ENCODE measurements around the gene OXER1. TPM values are rescaled to one million over a fixed set of nuclear protein-coding genes. Genes with fewer than 3 reads are reported as not detected.

OXER1 gene
- total and polyA plus RNA-seq, 5 donors from 2014 or later = 0.09 TPM; not detected in 4

- peak overlapping the region in 2 of 3 donors; percentile 22 to 77 for H3K27ac Mint-ChIP-seq
- Histone ChIP-seq H3K4me3 (ENCODE audit: low read depth, low read length) (no peak overlapping the region), H3K27ac (ENCODE audit: insufficient read depth, low read length, poor library complexity, severe bottlenecking) (no peak overlapping the region), H3K36me3 (ENCODE audit: control insufficient read depth, insufficient read depth, low read length) (no peaks in the 10 kb centered on the region), H3K27me3 (ENCODE audit: control insufficient read depth, insufficient read depth, low read length) (no peaks in the 10 kb centered on the region), H3K9me3 (ENCODE audit: control insufficient read depth in 2 of 2, low read length in 2 of 2) (no peaks in the 10 kb centered on the region), H3K4me1 (ENCODE audit: control insufficient read depth, insufficient read depth, low read length, poor library complexity, severe bottlenecking) (no peaks in the 10 kb centered on the region)
- peaks cover 0 to 4% (median 2%) of the 10 kb centered on the region in 7 donors for H3K9me3 Mint-ChIP-seq
- no peak overlapping the region for H3K4me3 Mint-ChIP-seq
- ATAC-seq (ENCODE audit: low read depth in 2 of 2) (no peak), DNase-seq (no peak)
- H3K36me3 Mint-ChIP-seq = no peaks in the 10 kb centered on the region
- no peaks in the 10 kb centered on the region for H3K27me3 Mint-ChIP-seq
- peaks cover 0 to 19% (median 7%) of the 10 kb centered on the region in 4 donors for H3K4me1 Mint-ChIP-seq
Observed at GRCh38 chr2:42775186-42775585, 11.3 kb upstream of the OXER1 start.

DNA sequence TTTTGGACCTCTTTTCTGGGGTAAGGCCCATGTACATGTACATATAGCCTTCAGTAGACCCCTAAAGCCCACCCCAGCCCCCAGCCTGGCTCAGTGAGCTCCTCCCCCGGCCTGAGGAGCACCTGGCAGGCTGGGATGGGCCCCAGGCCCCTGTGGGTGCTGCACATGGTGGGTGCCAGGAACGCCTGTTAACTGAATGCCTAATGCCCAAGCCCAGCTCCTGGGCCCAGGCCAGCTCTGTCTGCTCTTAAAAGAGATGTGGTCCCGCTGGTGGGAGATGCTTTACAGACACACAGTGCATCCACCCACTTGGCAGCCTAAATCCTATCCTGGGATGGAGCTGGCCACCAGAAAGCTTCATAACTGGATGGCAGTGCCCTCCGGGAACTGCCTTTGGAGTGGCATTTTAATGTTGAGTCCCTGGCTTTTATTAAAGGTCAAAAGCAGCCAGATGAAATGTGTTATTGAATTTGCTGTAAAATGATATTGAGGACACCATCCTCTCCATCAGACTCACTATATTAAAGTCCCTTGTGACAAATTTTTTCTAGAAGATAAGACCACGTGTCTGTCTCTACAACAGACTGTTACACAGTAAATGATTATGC lies 7.7 kb upstream of the OXER1 start:
- ATAC-seq (ENCODE audit: low read depth in 2 of 2) = no peak
- Histone ChIP-seq H3K36me3 (ENCODE audit: control insufficient read depth, insufficient read depth, low read length) (no peaks in the 10 kb centered on the region), H3K4me3 (ENCODE audit: low read depth, low read length) (no peak overlapping the region), H3K27me3 (ENCODE audit: control insufficient read depth, insufficient read depth, low read length) (no peaks in the 10 kb centered on the region), H3K4me1 (ENCODE audit: control insufficient read depth, insufficient read depth, low read length, poor library complexity, severe bottlenecking) (no peaks in the 10 kb centered on the region), H3K27ac (ENCODE audit: insufficient read depth, low read length, poor library complexity, severe bottlenecking) (no peak overlapping the region), H3K9me3 (ENCODE audit: control insufficient read depth in 2 of 2, low read length in 2 of 2) (no peaks in the 10 kb centered on the region)
- Mint-ChIP-seq H3K36me3 (no peaks in the 10 kb centered on the region), H3K4me1 (peaks cover 0 to 12% (median 6%) of the 10 kb centered on the region in 4 donors), H3K27me3 (no peaks in the 10 kb centered on the region), H3K9me3 (peaks cover 0 to 2% (median 0%) of the 10 kb centered on the region in 7 donors), H3K4me3 (no peak overlapping the region), H3K27ac (no peak overlapping the region)
- no peak for DNase-seq

DNA sequence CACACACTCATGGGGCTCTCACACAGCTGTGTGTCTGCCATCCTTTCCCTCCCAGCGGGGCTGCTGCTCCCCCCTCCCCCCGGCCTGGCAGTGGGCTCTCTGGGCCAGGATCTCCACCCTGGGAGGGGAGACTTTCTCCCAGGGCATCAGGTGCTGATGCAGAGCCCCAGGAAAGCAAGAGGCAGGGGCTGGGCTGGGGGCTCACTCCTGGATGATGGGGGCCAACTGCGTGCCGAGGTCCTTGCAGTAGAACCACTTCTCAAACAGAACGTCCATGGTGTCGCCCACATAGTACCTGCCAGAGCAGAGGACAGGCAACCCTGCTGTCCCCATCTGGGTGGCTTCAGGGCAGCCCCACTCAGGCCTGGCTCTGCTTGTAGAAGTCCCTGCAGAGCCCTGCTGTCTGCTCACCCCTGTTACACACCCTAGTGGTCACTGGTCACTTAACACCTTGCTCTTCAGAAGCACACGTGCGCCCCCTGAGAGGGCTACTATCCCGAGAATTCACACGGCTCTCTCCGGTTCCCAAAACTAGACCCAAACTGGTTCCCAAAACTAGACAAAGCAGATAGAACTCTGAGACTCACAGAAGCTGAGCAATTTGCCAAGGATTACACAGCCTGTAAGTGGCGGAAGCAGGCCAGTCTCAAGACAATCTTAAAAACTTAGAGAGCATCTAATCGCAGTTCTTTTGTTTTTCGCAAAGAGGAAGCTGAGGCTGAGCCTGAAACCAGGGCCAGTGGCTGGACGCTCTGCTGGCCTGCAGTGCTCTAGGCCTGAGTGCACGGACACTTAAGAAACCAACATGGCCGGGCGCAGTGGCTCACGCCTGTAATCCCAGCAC lies 6.6 kb upstream of the OXER1 start:
- H3K36me3 ChIP-seq (ENCODE audit: control insufficient read depth, insufficient read depth, low read length) = no peaks in the 10 kb centered on the region
- Mint-ChIP-seq H3K4me3 (no peak overlapping the region), H3K9me3 (peaks cover 0 to 2% (median 0%) of the 10 kb centered on the region in 7 donors), H3K27me3 (no peaks in the 10 kb centered on the region), H3K36me3 (no peaks in the 10 kb centered on the region), H3K4me1 (peaks cover 0 to 6% (median 2%) of the 10 kb centered on the region in 4 donors), H3K27ac (no peak overlapping the region)
- DNase-seq (peak in 1 of 3 donors; percentile 19), ATAC-seq (ENCODE audit: low read depth in 2 of 2) (peak in 1 of 2 donors; percentile 42)
- H3K27me3 ChIP-seq (ENCODE audit: control insufficient read depth, insufficient read depth, low read length) = no peaks in the 10 kb centered on the region
- no peaks in the 10 kb centered on the region for H3K9me3 ChIP-seq (ENCODE audit: control insufficient read depth in 2 of 2, low read length in 2 of 2)
- no peaks in the 10 kb centered on the region for H3K4me1 ChIP-seq (ENCODE audit: control insufficient read depth, insufficient read depth, low read length, poor library complexity, severe bottlenecking)
- H3K27ac ChIP-seq (ENCODE audit: insufficient read depth, low read length, poor library complexity, severe bottlenecking) = no peak overlapping the region
- H3K4me3 ChIP-seq (ENCODE audit: low read depth, low read length) = no peak overlapping the region

DNA sequence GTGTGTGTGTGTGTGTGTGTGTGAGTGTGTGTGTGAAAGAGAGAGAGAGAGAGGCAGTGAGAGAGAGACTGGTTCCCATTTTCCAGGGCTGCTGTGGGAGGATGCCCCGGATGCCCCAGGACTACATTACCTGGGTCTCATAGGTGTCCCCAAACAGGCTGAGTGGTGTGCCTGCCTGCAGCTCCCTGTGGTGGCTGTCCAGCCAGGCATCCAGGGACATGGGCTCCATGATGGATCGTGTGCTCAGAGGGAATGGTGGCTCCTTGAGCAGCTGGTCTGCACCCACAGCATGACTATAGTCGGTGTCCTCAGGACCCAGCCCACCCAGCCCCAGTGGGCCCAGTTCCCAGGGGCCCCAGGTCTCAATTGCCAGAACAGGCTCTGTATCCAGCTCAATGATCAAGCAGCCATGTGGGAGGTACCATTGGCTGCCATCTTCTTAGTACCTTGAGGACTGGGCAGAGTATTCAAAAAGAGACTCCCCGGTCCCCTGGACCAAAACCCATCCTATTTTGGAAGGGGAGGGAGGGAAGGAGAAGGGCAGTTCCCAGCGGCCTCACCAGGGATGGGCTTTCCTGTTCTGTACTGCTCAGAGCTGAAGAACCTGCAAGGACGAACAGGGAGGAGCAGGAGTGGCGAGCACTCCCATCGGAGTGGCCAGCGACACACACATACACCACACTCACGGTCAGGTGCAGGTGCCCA lies 5.8 kb upstream of the OXER1 start:
- Mint-ChIP-seq H3K27ac (no peak overlapping the region), H3K9me3 (peaks cover 0 to 2% (median 0%) of the 10 kb centered on the region in 7 donors), H3K36me3 (no peaks in the 10 kb centered on the region), H3K4me3 (no peak overlapping the region), H3K27me3 (no peaks in the 10 kb centered on the region), H3K4me1 (no peaks in the 10 kb centered on the region)
- no peaks in the 10 kb centered on the region for H3K4me1 ChIP-seq (ENCODE audit: control insufficient read depth, insufficient read depth, low read length, poor library complexity, severe bottlenecking)
- H3K27ac ChIP-seq (ENCODE audit: insufficient read depth, low read length, poor library complexity, severe bottlenecking) = no peak overlapping the region
- no peak for DNase-seq
- no peaks in the 10 kb centered on the region for H3K9me3 ChIP-seq (ENCODE audit: control insufficient read depth in 2 of 2, low read length in 2 of 2)
- no peak for ATAC-seq (ENCODE audit: low read depth in 2 of 2)
- H3K36me3 ChIP-seq (ENCODE audit: control insufficient read depth, insufficient read depth, low read length) = no peaks in the 10 kb centered on the region
- H3K4me3 ChIP-seq (ENCODE audit: low read depth, low read length) = no peak overlapping the region
- H3K27me3 ChIP-seq (ENCODE audit: control insufficient read depth, insufficient read depth, low read length) = no peaks in the 10 kb centered on the region

DNA sequence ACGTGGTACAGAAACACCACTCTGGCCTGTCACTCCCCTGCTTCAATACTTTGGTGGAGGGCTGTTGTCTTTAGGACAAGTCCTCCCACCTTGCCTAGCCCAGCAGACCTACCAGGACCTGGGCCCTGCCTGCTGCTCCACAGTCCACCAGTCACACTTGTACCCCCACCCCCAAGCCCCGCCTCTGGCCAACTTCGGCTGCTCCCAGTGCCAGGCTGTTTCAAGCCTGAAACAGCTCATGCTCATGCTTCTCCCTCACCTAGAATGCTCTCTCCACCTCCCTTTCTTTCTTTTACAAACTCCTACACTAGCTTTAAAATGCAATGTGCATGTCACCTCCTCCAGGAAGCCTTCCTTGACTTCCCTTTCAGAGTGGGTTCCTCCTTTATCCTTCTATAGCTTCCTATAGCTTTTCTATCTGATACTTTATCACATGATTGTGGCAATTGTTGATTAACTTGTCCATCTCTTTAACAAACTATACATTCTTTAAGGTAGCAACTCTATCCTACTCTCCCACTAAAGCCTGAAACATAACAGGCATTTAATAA lies 4.8 kb upstream of the OXER1 start:
- H3K27ac ChIP-seq (ENCODE audit: insufficient read depth, low read length, poor library complexity, severe bottlenecking) = no peak overlapping the region

DNA sequence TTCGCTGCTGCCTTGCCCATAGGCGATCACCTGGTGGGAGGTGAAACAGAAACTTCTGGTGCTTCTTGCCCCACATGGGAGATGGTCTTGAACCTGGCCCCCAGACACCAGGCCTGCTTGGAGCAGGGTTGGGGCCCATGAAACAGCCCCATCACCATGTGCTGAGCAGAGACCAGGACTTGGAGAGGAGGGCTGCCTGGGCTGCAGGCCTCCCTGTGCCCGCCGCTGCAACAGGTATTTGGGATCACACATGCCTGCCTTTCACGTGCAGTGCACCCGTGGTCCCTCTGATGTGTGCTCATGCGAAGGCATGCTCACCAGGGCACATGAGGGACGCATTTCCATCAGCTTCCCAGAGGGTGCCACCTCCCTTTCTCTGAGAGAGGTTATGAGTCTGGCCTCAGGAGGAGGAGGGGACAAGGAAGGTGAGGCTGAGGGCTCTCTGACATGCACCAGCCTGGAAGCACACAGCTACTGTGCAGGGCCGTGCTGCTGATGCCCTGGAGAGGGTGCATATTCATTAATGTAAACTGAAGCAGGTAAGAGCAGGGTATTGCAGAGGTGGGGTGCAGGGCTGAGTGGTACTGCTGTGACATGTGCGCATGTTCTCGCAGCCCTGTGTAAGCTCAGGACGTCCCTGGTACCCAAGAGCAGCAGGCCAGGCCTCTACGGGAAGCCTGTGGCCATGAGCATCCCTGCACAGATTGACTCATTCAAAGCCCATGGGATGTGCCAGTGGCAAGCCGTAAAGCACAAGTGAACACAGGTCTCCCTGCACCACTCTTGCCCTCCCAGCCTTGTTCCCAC lies 4.2 kb upstream of the OXER1 start:
- H3K27ac ChIP-seq (ENCODE audit: insufficient read depth, low read length, poor library complexity, severe bottlenecking) = no peak overlapping the region
- no peak overlapping the region for H3K4me3 Mint-ChIP-seq
- ATAC-seq (ENCODE audit: low read depth in 2 of 2) = no peak

More for the DNA sequence above, 4.8 kb upstream of the OXER1 start:
- Histone ChIP-seq H3K4me3 (ENCODE audit: low read depth, low read length) (no peak overlapping the region), H3K4me1 (ENCODE audit: control insufficient read depth, insufficient read depth, low read length, poor library complexity, severe bottlenecking) (no peaks in the 10 kb centered on the region), H3K9me3 (ENCODE audit: control insufficient read depth in 2 of 2, low read length in 2 of 2) (no peaks in the 10 kb centered on the region), H3K27me3 (ENCODE audit: control insufficient read depth, insufficient read depth, low read length) (no peaks in the 10 kb centered on the region), H3K36me3 (ENCODE audit: control insufficient read depth, insufficient read depth, low read length) (no peaks in the 10 kb centered on the region)
- Mint-ChIP-seq H3K9me3 (no peaks in the 10 kb centered on the region), H3K27ac (peak overlapping the region in 1 of 3 donors; percentile 63), H3K36me3 (no peaks in the 10 kb centered on the region), H3K4me3 (no peak overlapping the region), H3K27me3 (no peaks in the 10 kb centered on the region), H3K4me1 (no peaks in the 10 kb centered on the region)
- DNase-seq = no peak
- no peak for ATAC-seq (ENCODE audit: low read depth in 2 of 2)

More for the DNA sequence above, 4.2 kb upstream of the OXER1 start:
- no peaks in the 10 kb centered on the region for H3K36me3 ChIP-seq (ENCODE audit: control insufficient read depth, insufficient read depth, low read length)
- H3K27ac Mint-ChIP-seq = no peak overlapping the region
- no peaks in the 10 kb centered on the region for H3K4me1 Mint-ChIP-seq
- DNase-seq = no peak
- no peak overlapping the region for H3K4me3 ChIP-seq (ENCODE audit: low read depth, low read length)
- H3K9me3 ChIP-seq (ENCODE audit: control insufficient read depth in 2 of 2, low read length in 2 of 2) = no peaks in the 10 kb centered on the region
- peaks cover 1% of the 10 kb centered on the region for H3K36me3 Mint-ChIP-seq
- no peaks in the 10 kb centered on the region for H3K27me3 ChIP-seq (ENCODE audit: control insufficient read depth, insufficient read depth, low read length)
- H3K27me3 Mint-ChIP-seq = no peaks in the 10 kb centered on the region
- H3K9me3 Mint-ChIP-seq = no peaks in the 10 kb centered on the region
- H3K4me1 ChIP-seq (ENCODE audit: control insufficient read depth, insufficient read depth, low read length, poor library complexity, severe bottlenecking) = no peaks in the 10 kb centered on the region
